ENCODE data around the gene USP13.

The USP13 gene

DNA sequence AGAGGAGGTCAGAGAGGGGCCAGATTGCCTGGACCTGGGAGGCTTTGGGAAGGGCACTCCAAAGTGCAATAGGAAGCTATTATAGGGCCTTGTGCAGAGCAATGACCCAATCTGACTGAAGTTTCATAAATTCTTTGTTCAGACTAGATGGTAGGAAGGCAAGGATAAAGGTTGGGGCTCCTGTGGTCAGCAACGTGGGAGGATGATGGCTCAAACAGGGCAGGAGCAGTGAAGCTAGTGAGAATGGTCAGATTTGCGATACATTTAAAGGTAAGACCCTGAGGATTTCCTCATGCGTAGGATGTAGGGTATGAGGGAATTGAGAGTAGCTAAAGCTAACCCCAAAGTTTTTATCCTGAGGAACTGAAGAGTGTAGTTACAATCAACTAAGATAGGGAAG lies 139.0 kb downstream of the USP13 start:
- Mint-ChIP-seq H3K4me3 (no peak overlapping the region), H3K36me3 (peaks cover 7% of the 10 kb centered on the region in 2 donors), H3K27ac (no peak overlapping the region)

DNA sequence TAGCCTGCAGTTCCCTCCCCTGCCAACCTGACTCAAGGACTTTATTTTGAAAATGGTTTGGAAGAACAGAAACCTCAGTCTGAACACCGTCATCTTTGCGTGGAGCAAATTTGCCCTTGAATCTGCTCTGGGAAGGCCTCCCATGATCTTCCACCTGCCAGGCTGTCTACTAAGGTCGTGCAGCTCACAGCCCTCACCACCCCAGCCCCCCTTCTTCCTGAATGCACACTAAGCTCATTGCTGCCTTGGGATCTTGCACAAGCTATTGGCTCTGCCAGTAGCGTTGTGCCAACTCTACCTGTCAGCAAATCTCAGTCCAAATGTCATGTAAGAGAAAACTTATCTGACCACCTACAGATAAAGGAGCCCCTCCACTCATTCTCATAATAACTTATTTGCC lies 141.5 kb downstream of the USP13 start:
- H3K4me3 Mint-ChIP-seq: no peak overlapping the region
- H3K27ac Mint-ChIP-seq: no peak overlapping the region
- H3K9me3 Mint-ChIP-seq: no peaks in the 10 kb centered on the region
- DNase-seq (no peak), ATAC-seq (replicated peaks) (no peak)
- peaks cover 3 to 6% of the 10 kb centered on the region in 2 donors for H3K36me3 Mint-ChIP-seq
- peaks cover 0 to 8% of the 10 kb centered on the region in 2 donors for H3K4me1 Mint-ChIP-seq
- no peaks in the 10 kb centered on the region for H3K27me3 Mint-ChIP-seq

More for the DNA sequence above, 139.0 kb downstream of the USP13 start:
- ATAC-seq (replicated peaks): no peak
- Mint-ChIP-seq H3K9me3 (no peaks in the 10 kb centered on the region), H3K27me3 (no peaks in the 10 kb centered on the region), H3K4me1 (peaks cover 0 to 8% of the 10 kb centered on the region in 2 donors)
- no peak for DNase-seq

DNA sequence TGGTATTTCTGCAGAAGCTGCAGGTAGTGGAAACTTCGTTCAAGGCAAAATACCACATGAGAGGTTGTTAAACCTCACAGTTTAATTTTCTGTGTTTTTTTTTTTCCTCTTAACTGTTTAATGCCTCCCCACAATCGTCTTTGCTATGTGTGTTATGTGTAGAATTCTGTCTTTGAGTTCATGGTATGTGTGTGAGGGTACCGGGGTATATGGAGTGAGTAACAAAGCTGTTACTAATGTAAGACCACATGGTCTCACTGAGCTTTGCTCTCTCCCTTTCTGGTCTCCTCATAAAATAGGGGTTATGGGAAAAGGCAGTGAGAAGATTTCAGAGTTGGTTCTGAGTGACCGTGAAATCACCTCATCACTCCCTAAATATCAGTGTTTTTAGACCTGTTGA lies 143.6 kb downstream of the USP13 start:
- H3K4me3 Mint-ChIP-seq: peak overlapping the region in 1 of 2 donors; percentile 20
- H3K9me3 Mint-ChIP-seq: no peaks in the 10 kb centered on the region
- DNase-seq (no peak), ATAC-seq (replicated peaks) (peak in 1 of 2 donors; percentile 48)
- no peak overlapping the region for H3K27ac Mint-ChIP-seq
- peaks cover 0 to 8% of the 10 kb centered on the region in 2 donors for H3K4me1 Mint-ChIP-seq
- peaks cover 0 to 2% of the 10 kb centered on the region in 2 donors for H3K36me3 Mint-ChIP-seq
- H3K27me3 Mint-ChIP-seq: no peaks in the 10 kb centered on the region

DNA sequence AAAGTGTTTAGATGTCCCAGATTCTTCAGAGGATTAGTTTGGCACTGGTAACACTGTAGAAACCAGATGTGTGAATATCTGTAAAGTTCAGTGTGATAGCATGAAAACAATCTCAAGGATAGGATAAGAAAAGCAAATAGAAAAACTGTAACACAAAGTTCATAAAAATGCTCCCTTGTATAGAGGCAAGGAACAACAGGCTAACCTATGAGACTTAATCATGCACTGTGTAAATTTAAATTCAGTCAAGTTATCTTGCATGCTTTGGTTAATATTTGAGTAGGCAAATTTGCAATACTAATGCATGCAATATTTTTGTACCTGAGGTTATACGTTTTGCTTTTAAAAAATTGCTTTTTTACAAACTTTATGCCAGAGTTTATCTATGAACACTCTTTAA lies 144.4 kb downstream of the USP13 start:
- peaks cover 0 to 8% of the 10 kb centered on the region in 2 donors for H3K4me1 Mint-ChIP-seq
- peaks cover 0 to 2% of the 10 kb centered on the region in 2 donors for H3K36me3 Mint-ChIP-seq
- H3K27ac Mint-ChIP-seq: no peak overlapping the region
- no peak for ATAC-seq (replicated peaks)
- DNase-seq: no peak
- no peaks in the 10 kb centered on the region for H3K9me3 Mint-ChIP-seq
- no peak overlapping the region for H3K4me3 Mint-ChIP-seq
- H3K27me3 Mint-ChIP-seq: no peaks in the 10 kb centered on the region

DNA sequence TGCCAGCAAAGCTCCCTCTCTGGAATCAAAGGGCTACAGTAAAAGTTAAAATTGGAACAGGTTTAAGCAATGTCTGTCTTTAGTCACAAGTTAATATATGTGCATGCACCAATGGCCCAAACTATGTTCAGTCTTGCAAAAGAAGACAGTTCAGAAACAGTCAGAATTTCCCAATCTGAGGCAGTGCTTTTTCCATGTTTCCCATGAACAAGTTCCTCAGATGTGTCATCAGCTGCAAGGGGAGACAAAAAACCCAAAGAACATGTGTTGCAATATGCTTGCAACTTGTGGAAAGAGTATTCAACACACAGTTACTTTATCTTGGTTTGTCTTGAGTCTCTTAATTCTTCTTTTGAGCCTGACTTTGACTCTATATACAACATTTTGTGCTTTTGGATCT lies 148.4 kb downstream of the USP13 start:
- no peak overlapping the region for H3K4me3 Mint-ChIP-seq
- DNase-seq (no peak), ATAC-seq (replicated peaks) (no peak)
- H3K27me3 Mint-ChIP-seq: no peaks in the 10 kb centered on the region
- peaks cover 0 to 2% of the 10 kb centered on the region in 2 donors for H3K36me3 Mint-ChIP-seq
- peaks cover 0 to 4% of the 10 kb centered on the region in 2 donors for H3K4me1 Mint-ChIP-seq
- H3K27ac Mint-ChIP-seq: no peak overlapping the region
- no peaks in the 10 kb centered on the region for H3K9me3 Mint-ChIP-seq

DNA sequence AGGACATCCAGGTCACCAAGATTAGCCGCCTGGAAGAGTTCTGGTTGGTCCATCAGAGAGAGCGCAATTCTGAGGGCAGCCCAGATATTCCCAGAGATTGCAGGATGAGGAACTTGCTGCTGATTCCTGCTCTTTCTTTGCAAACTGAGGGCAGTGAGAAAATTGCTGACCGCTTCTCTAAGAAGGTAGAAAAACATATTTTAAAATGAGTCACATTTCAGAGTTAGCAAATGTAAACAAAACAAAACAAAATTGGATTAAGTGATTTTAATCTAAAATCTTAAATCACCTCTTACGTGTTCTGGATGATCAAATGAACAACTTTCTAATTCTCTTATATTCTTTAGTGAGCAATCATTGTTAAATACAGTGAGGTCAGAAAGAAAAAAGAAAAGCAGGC lies 149.0 kb downstream of the USP13 start:
- ATAC-seq (replicated peaks): no peak
- Mint-ChIP-seq H3K4me1 (no peaks in the 10 kb centered on the region), H3K36me3 (peaks cover 0 to 2% of the 10 kb centered on the region in 2 donors), H3K9me3 (no peaks in the 10 kb centered on the region), H3K4me3 (no peak overlapping the region), H3K27ac (no peak overlapping the region), H3K27me3 (no peaks in the 10 kb centered on the region)
- DNase-seq: no peak

DNA sequence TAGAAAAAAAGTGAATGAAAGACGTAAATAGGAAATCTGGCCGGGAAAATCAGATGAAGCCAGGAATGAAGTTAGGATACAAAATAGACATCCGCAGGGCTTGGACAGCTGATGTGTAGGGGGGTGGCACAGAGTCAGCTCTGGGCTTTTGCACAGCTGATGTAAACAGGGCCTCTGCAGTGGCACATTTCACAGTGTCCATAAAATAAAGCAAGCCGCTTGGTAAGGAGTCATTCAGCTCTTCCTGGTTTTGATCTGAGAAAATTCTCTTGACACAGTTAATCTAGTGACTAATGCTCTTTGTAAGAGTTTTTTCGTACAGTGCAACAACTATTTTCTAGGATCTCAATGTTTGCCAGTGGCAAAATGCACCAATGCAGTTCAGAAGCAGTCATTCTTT lies 153.3 kb downstream of the USP13 start:
- Mint-ChIP-seq H3K9me3 (no peaks in the 10 kb centered on the region), H3K4me1 (peaks cover 0 to 1% of the 10 kb centered on the region in 2 donors), H3K4me3 (no peak overlapping the region), H3K27me3 (no peaks in the 10 kb centered on the region), H3K27ac (no peak overlapping the region), H3K36me3 (no peaks in the 10 kb centered on the region)
- ATAC-seq (replicated peaks) (no peak), DNase-seq (no peak)

DNA sequence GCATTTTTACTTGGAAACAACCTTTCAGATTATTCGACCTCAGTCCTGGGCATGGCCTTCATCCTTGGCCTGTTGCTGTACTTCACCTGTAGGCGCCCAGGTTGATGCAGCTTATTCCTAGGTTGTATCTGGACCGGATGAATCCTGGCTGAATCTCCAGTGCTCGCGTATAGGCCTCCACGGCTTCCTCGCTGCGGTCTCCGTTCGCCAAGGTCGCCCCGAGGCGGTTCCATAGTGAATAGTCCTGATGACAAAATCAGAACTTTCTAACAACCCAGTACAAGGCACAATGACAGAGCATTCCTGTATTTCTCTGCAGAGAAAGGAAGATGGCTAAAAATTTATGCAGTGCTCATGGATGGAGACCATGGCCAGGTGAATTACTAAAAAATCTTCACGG lies 154.7 kb downstream of the USP13 start:
- Mint-ChIP-seq H3K36me3 (no peaks in the 10 kb centered on the region), H3K9me3 (no peaks in the 10 kb centered on the region), H3K27ac (no peak overlapping the region), H3K27me3 (no peaks in the 10 kb centered on the region), H3K4me1 (peaks cover 0 to 7% of the 10 kb centered on the region in 2 donors), H3K4me3 (no peak overlapping the region)
- DNase-seq (no peak), ATAC-seq (replicated peaks) (no peak)

DNA sequence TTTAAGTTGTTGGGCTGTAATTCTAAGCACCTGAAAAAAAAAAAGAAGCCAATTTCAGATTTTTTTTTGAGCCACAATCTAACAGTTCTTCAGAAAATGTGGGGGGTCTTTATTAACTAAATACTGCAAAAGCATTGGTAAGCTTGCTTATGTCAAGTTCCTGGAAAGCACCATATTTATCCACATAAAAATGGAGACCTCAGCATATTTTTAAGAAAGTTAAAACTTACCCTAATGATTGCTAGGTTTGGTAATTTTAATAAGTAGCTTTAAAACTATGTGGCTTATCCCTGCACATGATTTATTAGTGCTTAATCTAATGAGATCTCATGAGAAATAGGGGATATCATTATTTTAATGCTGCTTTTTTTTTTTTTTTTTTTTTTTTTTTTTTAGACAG lies 156.8 kb downstream of the USP13 start:
- H3K27ac Mint-ChIP-seq: no peak overlapping the region
- H3K4me1 Mint-ChIP-seq: peaks cover 0 to 7% of the 10 kb centered on the region in 2 donors
- H3K4me3 Mint-ChIP-seq: no peak overlapping the region
- no peak for ATAC-seq (replicated peaks)
- H3K9me3 Mint-ChIP-seq: no peaks in the 10 kb centered on the region
- no peaks in the 10 kb centered on the region for H3K27me3 Mint-ChIP-seq
- no peaks in the 10 kb centered on the region for H3K36me3 Mint-ChIP-seq
- no peak for DNase-seq

DNA sequence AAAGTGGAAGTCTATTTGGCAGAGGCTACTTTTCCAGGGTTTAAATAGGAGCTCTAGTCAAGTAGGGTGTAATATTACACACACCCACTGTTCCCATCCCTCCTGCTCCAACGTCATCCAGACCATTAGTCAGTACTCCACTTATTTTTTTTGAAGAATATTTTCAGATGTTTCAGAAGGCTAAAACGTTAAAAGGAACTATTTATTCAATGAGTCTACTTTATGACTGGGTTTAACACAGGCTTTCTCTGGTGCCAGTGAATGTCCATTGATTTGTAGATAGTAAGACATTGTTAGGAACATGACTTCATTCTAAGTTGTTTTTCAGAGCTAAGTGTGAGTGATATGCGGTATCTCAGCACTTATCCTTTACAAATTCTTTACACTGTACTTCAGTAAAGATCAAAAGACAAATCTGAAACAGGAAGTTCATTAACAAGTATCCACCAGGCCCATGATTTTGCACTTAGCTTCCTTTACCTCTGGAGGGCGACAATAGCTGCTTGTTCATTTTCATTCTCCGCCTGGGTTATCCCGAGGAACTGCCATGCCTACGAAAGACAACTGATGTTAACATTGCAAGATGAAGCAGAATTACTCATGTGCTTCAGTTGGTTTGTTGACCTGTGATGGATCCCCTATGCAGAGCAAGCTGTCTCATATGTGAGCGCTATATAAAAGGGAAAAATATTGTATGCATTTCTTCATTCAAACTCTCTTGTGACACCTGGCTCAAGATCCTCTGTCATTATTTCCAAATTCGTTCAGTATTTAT lies 158.7 kb downstream of the USP13 start:
- Mint-ChIP-seq H3K36me3 (no peaks in the 10 kb centered on the region), H3K4me3 (no peak overlapping the region), H3K4me1 (peaks cover 0 to 7% of the 10 kb centered on the region in 2 donors), H3K27ac (no peak overlapping the region), H3K27me3 (no peaks in the 10 kb centered on the region), H3K9me3 (peaks cover 0 to 1% of the 10 kb centered on the region in 2 donors)
- DNase-seq: peak; percentile 15
- ATAC-seq (replicated peaks): peak; percentile 77 to 83

DNA sequence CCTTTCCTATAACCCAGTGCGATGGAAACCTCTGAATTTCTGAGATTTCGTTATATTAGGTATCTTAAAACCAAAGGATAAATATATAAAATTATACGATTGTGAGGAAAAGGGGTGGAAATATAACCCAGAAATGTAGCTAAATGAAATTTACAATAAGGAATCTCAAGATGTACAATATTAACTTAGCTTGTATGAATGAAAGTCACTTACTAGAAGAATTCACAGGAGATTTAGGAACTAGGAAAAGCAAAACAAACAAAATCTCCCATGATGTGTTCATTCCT lies 159.2 kb downstream of the USP13 start:
- peaks cover 0 to 1% of the 10 kb centered on the region in 2 donors for H3K36me3 Mint-ChIP-seq
- no peak overlapping the region for H3K4me3 Mint-ChIP-seq
- DNase-seq (no peak), ATAC-seq (replicated peaks) (no peak)
- H3K27me3 Mint-ChIP-seq: no peaks in the 10 kb centered on the region
- H3K9me3 Mint-ChIP-seq: peaks cover 0 to 1% of the 10 kb centered on the region in 2 donors
- peaks cover 0 to 7% of the 10 kb centered on the region in 2 donors for H3K4me1 Mint-ChIP-seq
- no peak overlapping the region for H3K27ac Mint-ChIP-seq

DNA sequence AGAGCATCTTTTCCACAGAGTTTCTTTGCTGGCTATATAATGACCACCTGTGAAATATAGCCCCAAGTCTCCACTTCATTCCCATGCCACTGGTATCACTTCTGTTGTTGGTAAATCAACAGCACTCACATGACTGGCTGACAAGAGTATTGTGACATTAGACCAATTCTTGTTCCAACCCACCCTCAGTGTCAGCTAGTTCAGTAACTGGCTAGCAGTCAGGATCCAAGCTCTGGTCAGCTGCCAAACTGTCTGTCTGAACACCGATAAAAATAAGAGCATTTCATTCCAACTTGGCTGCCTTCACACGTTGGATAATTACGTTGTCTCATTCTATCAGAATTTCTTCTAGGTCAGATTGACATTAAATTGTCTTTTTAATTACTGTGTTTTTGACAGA lies 166.5 kb downstream of the USP13 start:
- no peak for DNase-seq
- Mint-ChIP-seq H3K4me3 (no peak overlapping the region), H3K4me1 (no peaks in the 10 kb centered on the region), H3K27ac (no peak overlapping the region), H3K36me3 (peaks cover 0 to 1% of the 10 kb centered on the region in 2 donors), H3K27me3 (peaks cover 9 to 21% of the 10 kb centered on the region in 2 donors), H3K9me3 (peaks cover 0 to 1% of the 10 kb centered on the region in 2 donors)
- ATAC-seq (replicated peaks): no peak

DNA sequence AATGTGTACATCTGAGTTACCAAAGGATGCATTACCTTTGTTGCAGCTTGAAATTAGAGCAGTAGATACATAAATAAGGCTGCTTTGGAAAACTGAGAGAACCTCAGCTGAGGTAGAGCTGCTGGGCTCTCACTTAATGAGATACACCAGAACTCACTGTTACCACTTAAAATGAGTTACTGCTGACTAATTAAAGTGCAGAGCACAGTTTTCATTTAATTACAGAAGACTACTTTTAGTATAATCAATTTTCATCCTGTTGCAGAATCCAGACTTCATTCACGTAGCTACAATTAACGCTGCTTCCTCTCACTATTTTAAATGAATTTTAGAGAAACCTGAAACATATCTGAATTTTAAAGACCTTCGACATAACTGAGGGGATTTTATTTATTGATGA lies 169.5 kb downstream of the USP13 start:
- Mint-ChIP-seq H3K4me1 (no peaks in the 10 kb centered on the region), H3K4me3 (no peak overlapping the region), H3K27ac (no peak overlapping the region), H3K27me3 (peaks cover 12 to 26% of the 10 kb centered on the region in 2 donors), H3K9me3 (no peaks in the 10 kb centered on the region), H3K36me3 (no peaks in the 10 kb centered on the region)
- ATAC-seq (replicated peaks): no peak
- DNase-seq: no peak

DNA sequence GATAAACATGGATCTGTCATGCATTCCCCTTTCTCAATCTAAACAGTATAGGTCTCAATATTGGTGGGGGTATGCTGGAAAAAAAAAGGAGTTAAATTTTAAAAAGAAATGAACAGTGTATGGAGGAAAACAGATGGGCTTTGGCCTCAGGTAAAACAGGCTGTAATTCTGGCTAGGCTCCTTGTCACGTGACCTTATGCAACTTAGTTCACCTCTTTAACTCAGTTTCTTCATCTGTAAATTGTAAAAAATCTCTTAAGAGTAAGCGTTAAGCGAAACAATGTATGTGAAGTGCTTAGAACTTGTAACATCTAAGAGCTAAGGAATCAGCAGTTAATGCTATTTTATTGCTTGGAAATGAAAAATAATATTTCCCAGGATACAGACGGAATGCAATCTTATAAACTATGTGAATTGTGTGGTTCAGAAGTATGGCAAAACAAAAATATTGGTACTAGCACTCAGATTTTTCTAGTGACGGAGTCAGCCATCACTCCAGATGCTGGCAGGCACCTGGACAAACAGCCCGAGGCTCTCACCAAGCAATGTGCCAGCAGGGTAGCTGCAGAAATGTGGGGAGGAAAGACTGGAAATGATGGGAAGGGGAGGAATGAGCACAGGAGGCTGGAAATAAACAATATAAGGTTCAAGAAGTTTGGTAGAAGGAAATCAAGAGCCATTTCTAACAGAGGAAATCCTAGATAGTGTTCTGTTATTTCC lies 172.8 kb downstream of the USP13 start:
- ATAC-seq (replicated peaks) (no peak), DNase-seq (no peak)
- no peak overlapping the region for H3K4me3 Mint-ChIP-seq
- no peaks in the 10 kb centered on the region for H3K9me3 Mint-ChIP-seq
- H3K36me3 Mint-ChIP-seq: no peaks in the 10 kb centered on the region
- no peaks in the 10 kb centered on the region for H3K4me1 Mint-ChIP-seq
- H3K27me3 Mint-ChIP-seq: peaks cover 9 to 18% of the 10 kb centered on the region in 2 donors
- no peak overlapping the region for H3K27ac Mint-ChIP-seq

DNA sequence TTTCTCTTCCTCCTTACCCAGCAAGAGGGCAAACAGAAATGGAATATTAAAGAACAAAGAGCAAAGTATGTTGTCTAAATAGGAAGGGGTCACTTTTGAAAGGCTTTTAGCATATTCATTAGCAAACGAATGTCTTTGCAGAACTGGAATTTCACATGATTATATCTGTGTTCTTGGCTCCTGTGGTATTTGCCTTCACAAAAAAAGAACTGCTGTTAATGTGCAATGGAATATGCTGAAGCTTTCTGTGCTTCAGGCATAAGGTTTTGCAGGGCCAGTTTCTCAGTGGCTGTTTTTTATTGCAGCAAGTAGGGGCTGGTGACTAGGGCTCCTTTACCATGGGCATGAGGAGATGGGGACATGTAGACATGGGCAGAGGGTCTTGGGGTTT lies 173.4 kb downstream of the USP13 start:
- H3K4me1 Mint-ChIP-seq: no peaks in the 10 kb centered on the region
- H3K36me3 Mint-ChIP-seq: no peaks in the 10 kb centered on the region
- ATAC-seq (replicated peaks) (no peak), DNase-seq (no peak)
- H3K27ac Mint-ChIP-seq: no peak overlapping the region
- peaks cover 7 to 17% of the 10 kb centered on the region in 2 donors for H3K27me3 Mint-ChIP-seq
- H3K4me3 Mint-ChIP-seq: no peak overlapping the region
- no peaks in the 10 kb centered on the region for H3K9me3 Mint-ChIP-seq
